ENCODE results near the gene B4GALNT1.

Gene B4GALNT1

DNA sequence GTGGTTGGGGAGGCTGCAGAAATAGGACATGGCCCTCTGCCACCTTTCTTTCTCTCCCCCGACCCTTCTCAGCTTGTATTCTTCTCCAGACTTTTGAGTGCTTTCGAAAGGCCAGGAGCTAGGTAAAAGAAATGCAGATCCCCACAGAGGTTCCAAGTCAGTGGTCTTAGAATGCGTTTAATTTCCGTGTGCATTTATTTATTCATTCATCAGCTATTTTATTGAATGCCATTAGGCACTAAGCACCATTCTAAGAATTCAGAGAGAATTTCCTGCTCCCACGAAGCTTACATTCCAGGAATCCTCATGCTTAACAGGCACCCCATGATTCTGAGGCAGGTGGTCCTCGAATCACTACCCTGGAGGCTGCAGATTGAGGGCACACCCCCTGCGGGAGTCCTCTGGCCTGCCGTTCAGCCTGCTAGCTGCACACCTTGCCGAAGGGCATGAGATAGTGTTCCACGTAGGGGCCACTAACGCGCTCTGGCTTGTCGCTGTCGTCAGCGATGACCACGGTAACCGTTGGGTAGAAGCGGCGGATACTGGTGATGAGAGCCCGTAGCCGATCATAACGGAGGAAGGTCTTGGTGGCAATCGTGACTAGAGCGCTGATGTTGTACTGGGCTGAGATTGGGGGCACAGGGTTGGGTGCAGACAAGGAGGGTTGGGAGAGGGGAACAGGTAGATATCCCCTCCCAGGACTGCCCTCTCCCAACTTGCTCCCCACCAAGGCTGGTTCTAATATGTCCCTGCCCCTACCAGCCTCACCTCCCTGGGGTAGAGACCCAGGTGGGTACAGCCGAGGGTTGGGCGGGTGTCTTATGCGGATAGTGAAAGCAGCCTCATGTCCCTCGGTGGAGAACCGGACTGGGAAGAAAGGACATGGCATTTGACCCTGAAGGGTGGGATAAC is 4.5 kb downstream of the B4GALNT1 start:
- H3K27me3 Mint-ChIP-seq (ENCODE audit: low read depth) = peaks cover 97% of the 10 kb centered on the region
- no peaks in the 10 kb centered on the region for H3K9me3 Mint-ChIP-seq
- TF ChIP-seq, protein P1, sequence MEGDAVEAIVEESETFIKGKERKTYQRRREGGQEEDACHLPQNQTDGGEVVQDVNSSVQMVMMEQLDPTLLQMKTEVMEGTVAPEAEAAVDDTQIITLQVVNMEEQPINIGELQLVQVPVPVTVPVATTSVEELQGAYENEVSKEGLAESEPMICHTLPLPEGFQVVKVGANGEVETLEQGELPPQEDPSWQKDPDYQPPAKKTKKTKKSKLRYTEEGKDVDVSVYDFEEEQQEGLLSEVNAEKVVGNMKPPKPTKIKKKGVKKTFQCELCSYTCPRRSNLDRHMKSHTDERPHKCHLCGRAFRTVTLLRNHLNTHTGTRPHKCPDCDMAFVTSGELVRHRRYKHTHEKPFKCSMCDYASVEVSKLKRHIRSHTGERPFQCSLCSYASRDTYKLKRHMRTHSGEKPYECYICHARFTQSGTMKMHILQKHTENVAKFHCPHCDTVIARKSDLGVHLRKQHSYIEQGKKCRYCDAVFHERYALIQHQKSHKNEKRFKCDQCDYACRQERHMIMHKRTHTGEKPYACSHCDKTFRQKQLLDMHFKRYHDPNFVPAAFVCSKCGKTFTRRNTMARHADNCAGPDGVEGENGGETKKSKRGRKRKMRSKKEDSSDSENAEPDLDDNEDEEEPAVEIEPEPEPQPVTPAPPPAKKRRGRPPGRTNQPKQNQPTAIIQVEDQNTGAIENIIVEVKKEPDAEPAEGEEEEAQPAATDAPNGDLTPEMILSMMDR (IDR thresholded peaks at IDR 0.05; ENCODE audit: unreplicated experiment in 3 of 3) = no peak
- peaks cover 5% of the 10 kb centered on the region for H3K4me1 Mint-ChIP-seq
- H3K36me3 Mint-ChIP-seq (ENCODE audit: low read depth) = peaks cover 4% of the 10 kb centered on the region
- H3K4me3 Mint-ChIP-seq = no peak overlapping the region
- H3K27ac Mint-ChIP-seq = no peak overlapping the region

DNA sequence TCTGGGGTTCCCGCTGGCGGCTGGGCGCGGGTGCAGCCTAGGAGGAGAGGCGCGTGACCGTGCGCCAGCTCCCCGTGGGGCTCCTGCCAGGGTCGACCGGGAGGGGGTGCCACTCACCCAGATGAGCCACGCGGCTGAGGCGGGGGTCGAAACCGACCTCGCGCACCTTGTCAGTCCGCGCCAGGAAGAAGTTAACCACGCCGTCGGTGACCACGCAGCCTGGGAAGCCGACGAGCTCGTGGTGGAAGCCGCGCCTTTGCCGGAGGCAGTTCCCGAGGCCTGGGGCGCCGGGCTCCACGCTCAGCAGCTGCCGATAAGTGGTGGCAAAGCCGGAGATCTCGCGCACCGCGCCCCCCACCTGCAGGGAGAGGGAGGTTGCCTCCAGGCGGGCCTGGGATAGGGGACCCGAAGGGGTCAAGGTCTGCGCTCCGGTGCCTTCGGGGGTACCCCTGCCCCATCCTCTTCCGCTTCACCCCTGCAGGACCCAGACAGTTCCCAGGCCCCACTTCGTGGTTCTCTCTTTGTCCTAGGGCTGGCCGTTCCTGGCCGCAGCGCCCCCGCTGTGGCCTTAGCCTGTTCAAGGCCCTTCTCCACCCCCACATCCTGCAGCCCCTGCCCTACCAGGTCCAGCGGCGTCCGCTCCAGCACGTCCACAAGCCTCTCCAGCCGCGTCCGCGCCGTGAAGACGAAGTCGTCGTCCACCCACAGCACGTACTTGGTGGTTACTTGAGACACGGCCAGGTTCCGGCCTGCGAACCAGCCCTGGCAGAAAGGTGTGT is 5.3 kb downstream of the B4GALNT1 start:
- Mint-ChIP-seq H3K9me3 (no peaks in the 10 kb centered on the region), H3K36me3 (ENCODE audit: low read depth) (peaks cover 4% of the 10 kb centered on the region), H3K4me3 (peak overlapping the region in 1 of 3 experiments; percentile 53), H3K27ac (no peak overlapping the region), H3K4me1 (peaks cover 5% of the 10 kb centered on the region), H3K27me3 (ENCODE audit: low read depth) (peaks cover 98% of the 10 kb centered on the region)
- TF ChIP-seq, protein P1 (IDR thresholded peaks at IDR 0.05; ENCODE audit: unreplicated experiment in 3 of 3) = peak in 1 of 3 experiments; percentile 11

DNA sequence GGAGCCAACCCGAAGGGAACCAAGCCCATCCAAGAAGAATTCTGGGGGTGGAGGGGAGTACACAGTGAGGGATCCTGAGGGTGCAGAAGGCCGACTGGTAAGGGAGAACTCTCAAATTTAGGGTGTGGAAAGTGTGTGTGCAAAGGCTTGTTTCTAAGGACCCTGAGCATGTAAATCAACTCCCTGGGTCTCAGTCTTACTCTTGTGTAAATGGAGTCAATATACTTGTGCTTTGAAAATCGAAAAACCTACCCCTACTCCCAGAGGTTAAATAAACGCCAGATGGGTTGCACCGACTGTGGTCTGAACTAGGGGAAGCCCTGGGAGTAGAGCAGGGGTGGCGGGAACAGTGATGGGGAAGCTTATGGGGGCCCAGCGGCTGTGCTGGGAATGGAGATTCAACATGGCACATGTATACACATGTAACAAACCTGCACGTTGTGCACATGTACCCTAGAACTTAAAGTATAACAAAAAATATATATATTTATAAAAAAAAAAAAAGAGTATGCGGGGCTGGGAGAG is 6.0 kb downstream of the B4GALNT1 start:
- peaks cover 100% of the 10 kb centered on the region for H3K27me3 Mint-ChIP-seq (ENCODE audit: low read depth)
- TF ChIP-seq, protein P1 (IDR thresholded peaks at IDR 0.05; ENCODE audit: unreplicated experiment in 3 of 3) = no peak
- peaks cover 6% of the 10 kb centered on the region for H3K36me3 Mint-ChIP-seq (ENCODE audit: low read depth)
- no peaks in the 10 kb centered on the region for H3K9me3 Mint-ChIP-seq
- H3K4me1 Mint-ChIP-seq = peaks cover 8% of the 10 kb centered on the region
- H3K4me3 Mint-ChIP-seq = peak overlapping the region in 1 of 3 experiments; percentile 27
- no peak overlapping the region for H3K27ac Mint-ChIP-seq

DNA sequence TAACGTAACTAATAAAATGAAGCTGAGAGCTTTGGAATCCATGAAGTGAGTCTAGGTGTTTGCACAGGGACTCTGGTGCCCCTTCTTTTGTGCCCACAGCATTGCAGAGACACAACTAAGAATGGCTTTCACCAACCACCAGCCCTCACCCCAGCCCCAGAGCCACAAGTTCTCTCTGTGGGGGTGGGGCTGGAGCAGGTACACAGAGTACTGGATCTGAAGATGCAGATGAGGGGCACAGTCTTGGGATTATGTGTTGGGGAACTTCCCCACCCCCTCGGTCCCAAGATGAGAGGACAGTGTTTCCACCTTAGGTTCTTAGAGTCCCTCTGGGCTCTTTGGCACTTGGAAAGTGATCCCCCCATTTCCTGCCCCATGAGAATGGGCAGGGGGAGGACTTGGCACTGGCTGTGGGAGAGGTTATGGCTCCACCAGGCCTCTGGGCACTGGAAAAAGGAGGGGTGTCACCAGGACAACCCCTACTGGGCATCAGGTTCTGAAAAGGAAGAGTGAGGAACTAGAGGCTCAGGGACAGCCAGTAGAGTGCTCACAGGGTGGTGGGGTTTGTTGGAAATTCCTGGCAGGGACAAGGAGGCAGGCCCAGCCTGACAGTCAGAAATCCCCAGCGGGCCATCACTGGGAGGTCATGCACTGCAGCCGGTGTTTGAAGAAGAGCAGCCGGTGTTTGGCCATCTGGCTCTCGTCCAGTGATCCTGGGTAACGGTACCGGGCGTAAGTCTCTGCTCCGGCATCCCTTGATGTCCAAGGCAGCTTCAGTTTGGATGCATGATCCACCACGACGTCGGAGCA is 6.7 kb downstream of the B4GALNT1 start:
- Mint-ChIP-seq H3K4me1 (peaks cover 11% of the 10 kb centered on the region), H3K9me3 (no peaks in the 10 kb centered on the region), H3K4me3 (peak overlapping the region in 1 of 3 experiments; percentile 27), H3K27ac (no peak overlapping the region), H3K36me3 (ENCODE audit: low read depth) (peaks cover 7% of the 10 kb centered on the region), H3K27me3 (ENCODE audit: low read depth) (peaks cover 100% of the 10 kb centered on the region)
- TF ChIP-seq, protein P1 (IDR thresholded peaks at IDR 0.05; ENCODE audit: unreplicated experiment in 3 of 3) = no peak

DNA sequence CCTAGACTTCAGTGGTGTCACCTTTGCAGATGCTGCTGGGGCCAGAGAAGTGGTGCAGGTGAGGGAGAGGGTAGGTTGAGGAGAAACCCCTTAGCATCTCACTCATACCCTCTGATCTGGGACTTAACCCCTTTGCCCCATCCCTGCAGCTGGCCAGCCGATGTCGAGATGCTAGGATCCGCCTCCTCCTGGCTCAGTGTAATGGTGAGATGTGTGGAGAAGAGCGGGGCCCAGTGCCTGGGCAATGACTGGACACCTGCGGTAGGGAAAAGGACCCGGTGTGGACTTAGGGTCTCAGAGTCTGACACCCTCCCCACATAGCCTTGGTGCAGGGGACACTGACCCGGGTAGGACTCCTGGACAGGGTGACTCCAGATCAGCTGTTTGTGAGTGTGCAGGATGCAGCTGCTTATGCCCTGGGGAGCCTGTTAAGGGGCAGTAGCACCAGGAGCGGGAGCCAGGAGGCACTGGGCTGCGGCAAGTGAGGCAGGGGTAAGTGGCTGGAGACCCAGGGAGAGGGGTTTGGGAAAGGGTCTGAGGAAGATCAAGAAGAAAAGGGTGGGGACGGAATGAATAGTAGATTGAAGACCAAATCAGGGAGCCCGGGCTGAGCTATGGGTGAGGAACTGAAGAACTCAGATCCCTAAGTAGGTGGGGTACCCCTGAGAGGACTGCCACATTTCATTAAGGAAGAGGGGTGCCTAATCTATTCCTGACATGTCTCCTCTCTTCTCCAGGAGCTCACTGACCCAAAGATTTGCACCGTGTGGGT is 7.6 kb downstream of the B4GALNT1 start:
- Mint-ChIP-seq H3K4me3 (no peak overlapping the region), H3K27ac (no peak overlapping the region), H3K27me3 (ENCODE audit: low read depth) (peaks cover 100% of the 10 kb centered on the region), H3K36me3 (ENCODE audit: low read depth) (peaks cover 9% of the 10 kb centered on the region), H3K9me3 (no peaks in the 10 kb centered on the region), H3K4me1 (peaks cover 19% of the 10 kb centered on the region)
- TF ChIP-seq, protein P1 (IDR thresholded peaks at IDR 0.05; ENCODE audit: unreplicated experiment in 3 of 3) = no peak
